Left lung (tissue), 10 donors: ENCODE data around the gene HOXA5. TPM values are rescaled to one million over a fixed set of nuclear protein-coding genes. Genes with fewer than 3 reads are reported as not detected.

ENCODE experiments used
- ATAC-seq: fragments of 200-7000 bp; cut with Tn5 transposase; one replicate; pipeline ENCODE4 v1.9.1; 2020; ENCODE audit warnings: moderate library complexity
- DNase-seq, 4 donors: peaks; one replicate each; pipeline ENCODE4 v3.0.0-alpha.2; 2013 to 2020
- H3K27ac ChIP-seq, 2 donors: fragments of 200-600 bp; sonication (generic) in 1 of 2; one replicate each; pipeline versions ENCODE4 v1.5.0 to v1.8.0; 2020 to 2021
- H3K27me3 ChIP-seq, 2 donors: fragments of 200-600 bp; sonication (generic) in 1 of 2; one replicate each; pipeline versions ENCODE4 v1.5.0 to v1.8.0; 2020 to 2021
- H3K36me3 ChIP-seq, 2 donors: fragments of 200-600 bp; sonication (generic) in 1 of 2; one replicate each; pipeline versions ENCODE4 v1.5.0 to v1.8.0; 2020 to 2021
- H3K4me1 ChIP-seq, 2 donors: fragments of 200-600 bp; one replicate each; pipeline ENCODE4 v1.8.0; 2021
- H3K4me3 ChIP-seq, 2 donors: fragments of 200-600 bp; sonication (generic) in 1 of 2; one replicate each; pipeline versions ENCODE4 v1.5.0 to v1.8.0; 2020 to 2021; ENCODE audit warnings: mild to moderate bottlenecking in 1 of 2
- H3K9me3 ChIP-seq, 2 donors: fragments of 200-600 bp; sonication (generic) in 1 of 2; one replicate each; pipeline versions ENCODE4 v1.5.0 to v1.8.0; 2020 to 2021
- intact Hi-C, 2 donors: fragments of 100-400 bp; cut with DNase I; formaldehyde crosslinking; loops; one replicate each; pipeline versions ENCODE4 v1.11.2 to v1.14.2; 2022
- polyA plus RNA-seq, 6 donors: library from polyadenylated mRNA; unstranded; fragments of 120-200 nt; gene quantifications; one replicate each; pipeline ENCODE4 v1.2.1, GENCODE V29; 2013; ENCODE audit not compliant: insufficient read length in 6 of 6
- total RNA-seq, 2 donors: library from RNA; stranded (reverse); fragmentation: NEBNext Ultra II Directional; extraction: Animal tissue kit (Norgen Biotek cat#: 25700); gene quantifications; one replicate each; pipeline ENCODE4 v1.2.1, GENCODE V29; 2021
- TF ChIP-seq, protein P1 (sequence below), 2 donors: fragments of 200-600 bp; sonication (generic) in 1 of 2; IDR thresholded peaks; one replicate each; pipeline versions ENCODE4 v1.5.0 to v1.8.0; 2021; ENCODE audit warnings: antibody characterized with exemption in 2 of 2
- donor health status: DM: no; HTN: yes; CAD: no.
- donor health status: DM: no; HTN: no; CAD: no.

The HOXA5 gene
- total and polyA plus RNA-seq, 8 donors, result 16.1 to 94.7 (median 86.1) TPM

DNA sequence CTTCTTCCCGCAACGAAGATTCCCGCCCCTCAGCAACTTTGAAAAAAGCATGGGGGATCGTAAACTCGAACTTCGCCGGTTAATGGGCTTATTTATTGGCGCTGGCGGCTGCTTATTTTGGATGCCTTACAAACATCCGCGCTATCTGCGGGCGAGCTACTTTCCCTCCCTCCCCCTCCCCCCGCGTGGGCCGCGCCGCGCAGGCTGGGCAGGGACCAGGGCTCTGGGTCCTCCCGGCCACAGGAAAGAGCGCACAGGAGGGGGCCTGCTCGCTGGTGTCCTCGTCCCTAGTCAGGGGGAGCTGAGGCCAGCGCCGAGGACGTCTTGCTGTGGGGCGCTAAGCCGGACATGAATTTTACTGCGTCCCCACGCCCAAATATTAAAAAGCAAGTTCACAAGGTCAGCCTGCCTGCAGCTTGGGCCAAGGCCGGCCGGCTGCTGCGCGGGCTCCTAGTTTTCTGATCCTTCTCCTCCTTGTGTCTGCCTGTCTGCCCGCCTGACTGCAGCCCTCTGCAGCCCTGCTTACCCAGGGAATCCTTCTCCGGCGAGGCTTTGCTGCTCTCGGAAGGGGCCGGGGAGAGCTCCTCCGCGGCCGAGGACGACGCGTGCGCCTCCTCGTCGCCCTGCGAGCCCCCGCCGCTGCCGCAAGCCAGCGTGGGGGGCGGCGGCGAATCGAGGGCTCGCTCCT lies 29.5 kb upstream of the HOXA5 start:
- H3K27me3 ChIP-seq, result peaks cover 100% of the 10 kb centered on the region in 2 donors

DNA sequence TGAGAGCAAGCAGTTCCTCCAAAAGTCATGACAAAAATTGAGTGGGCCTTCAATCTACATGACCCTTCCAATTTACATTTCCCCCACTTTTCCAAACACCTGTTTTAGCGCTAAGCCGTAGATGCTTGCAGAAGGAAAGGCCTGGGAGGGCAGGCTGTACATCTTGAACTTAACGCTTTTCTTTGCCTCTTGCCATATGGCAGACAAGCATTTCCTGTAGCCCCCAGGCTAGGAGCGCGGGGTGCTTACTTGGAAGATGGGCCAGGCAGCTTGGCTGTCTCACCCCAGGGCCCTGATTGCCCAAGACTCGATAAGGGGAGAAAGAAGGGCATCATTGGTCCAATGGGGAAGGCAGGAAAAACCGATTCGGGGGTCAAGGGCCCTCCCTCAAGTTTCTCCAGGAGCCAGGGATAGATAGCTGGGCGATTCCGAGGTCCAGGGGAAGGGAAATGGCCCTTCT lies 28.9 kb upstream of the HOXA5 start:
- no peak for ATAC-seq
- Histone ChIP-seq H3K27me3 (peaks cover 100% of the 10 kb centered on the region in 2 donors), H3K9me3 (no peaks in the 10 kb centered on the region), H3K36me3 (no peaks in the 10 kb centered on the region), H3K4me1 (peaks cover 0 to 48% of the 10 kb centered on the region in 2 donors), H3K4me3 (no peak overlapping the region), H3K27ac (no peak overlapping the region)
- intact Hi-C loops, result no loop called here
- TF ChIP-seq, protein P1, sequence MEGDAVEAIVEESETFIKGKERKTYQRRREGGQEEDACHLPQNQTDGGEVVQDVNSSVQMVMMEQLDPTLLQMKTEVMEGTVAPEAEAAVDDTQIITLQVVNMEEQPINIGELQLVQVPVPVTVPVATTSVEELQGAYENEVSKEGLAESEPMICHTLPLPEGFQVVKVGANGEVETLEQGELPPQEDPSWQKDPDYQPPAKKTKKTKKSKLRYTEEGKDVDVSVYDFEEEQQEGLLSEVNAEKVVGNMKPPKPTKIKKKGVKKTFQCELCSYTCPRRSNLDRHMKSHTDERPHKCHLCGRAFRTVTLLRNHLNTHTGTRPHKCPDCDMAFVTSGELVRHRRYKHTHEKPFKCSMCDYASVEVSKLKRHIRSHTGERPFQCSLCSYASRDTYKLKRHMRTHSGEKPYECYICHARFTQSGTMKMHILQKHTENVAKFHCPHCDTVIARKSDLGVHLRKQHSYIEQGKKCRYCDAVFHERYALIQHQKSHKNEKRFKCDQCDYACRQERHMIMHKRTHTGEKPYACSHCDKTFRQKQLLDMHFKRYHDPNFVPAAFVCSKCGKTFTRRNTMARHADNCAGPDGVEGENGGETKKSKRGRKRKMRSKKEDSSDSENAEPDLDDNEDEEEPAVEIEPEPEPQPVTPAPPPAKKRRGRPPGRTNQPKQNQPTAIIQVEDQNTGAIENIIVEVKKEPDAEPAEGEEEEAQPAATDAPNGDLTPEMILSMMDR (IDR thresholded peaks at IDR 0.05), result no peak
- DNase-seq, result peak in 1 of 4 donors; percentile 17

More for the DNA sequence above, 29.5 kb upstream of the HOXA5 start:
- Histone ChIP-seq H3K9me3 (no peaks in the 10 kb centered on the region), H3K27ac (no peak overlapping the region), H3K4me3 (peak overlapping the region; percentile 12 to 47), H3K36me3 (no peaks in the 10 kb centered on the region), H3K4me1 (peaks cover 0 to 48% of the 10 kb centered on the region in 2 donors)
- TF ChIP-seq, protein P1 (IDR thresholded peaks at IDR 0.05), result no peak
- peak in 1 of 4 donors; percentile 34 for DNase-seq
- peak; percentile 20 for ATAC-seq
- intact Hi-C loops, result no loop called here

DNA sequence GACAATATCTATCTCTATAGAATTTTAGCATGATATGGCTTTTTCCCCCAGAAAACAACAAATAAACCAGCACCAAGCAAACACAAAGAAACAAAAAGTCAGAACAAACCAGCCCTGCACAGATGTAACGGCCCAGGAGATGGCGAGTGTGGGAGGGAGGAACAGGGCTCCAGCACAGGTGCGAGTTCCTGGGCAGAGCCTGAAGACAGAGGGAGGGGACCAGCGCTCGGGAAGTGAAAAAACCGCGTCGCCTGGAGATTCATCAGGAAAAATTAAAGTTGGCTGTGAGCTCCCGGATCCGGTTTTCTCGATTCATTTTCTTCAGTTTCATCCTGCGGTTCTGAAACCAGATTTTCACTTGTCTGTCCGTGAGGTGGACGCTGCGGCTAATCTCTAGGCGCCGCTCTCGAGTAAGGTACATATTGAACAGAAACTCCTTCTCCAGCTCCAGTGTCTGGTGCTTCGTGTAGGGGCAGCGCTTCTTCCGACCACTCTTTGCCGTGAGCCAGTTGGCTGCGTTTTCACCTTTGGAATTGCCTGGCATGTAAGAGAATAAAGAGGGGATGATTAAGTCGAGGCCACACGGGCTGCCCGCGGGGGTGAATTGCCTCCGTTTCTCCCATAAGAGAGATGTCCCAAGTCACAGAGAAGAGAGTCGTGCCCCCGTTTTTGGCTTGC lies 28.3 kb upstream of the HOXA5 start:
- no peak for ATAC-seq
- H3K27ac ChIP-seq, result no peak overlapping the region
- peaks cover 0 to 53% of the 10 kb centered on the region in 2 donors for H3K4me1 ChIP-seq

DNA sequence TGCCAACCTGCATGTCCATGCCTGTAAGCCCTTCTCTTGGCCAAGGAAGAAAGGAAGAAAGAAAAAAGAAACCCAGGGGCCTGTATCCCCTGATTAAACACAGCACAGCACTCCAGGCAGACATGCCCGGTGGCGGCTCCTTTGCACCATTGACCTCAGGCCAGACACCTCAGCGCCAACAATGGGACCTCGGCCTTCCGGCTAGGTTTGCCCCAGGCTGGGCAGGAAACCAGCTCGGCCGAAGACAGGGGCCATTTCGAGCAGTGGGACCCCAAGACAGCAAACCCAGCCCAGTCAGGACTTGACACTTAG lies 27.8 kb upstream of the HOXA5 start:
- DNase-seq (peak in 1 of 4 donors; percentile 15), ATAC-seq (no peak)
- intact Hi-C loops, result no loop called here
- Histone ChIP-seq H3K4me1 (peaks cover 0 to 58% of the 10 kb centered on the region in 2 donors), H3K4me3 (no peak overlapping the region), H3K9me3 (no peaks in the 10 kb centered on the region), H3K27me3 (peaks cover 100% of the 10 kb centered on the region in 2 donors), H3K36me3 (no peaks in the 10 kb centered on the region), H3K27ac (no peak overlapping the region)
- TF ChIP-seq, protein P1 (IDR thresholded peaks at IDR 0.05), result no peak

More for the DNA sequence above, 28.3 kb upstream of the HOXA5 start:
- no peaks in the 10 kb centered on the region for H3K36me3 ChIP-seq
- H3K9me3 ChIP-seq, result no peaks in the 10 kb centered on the region
- TF ChIP-seq, protein P1 (IDR thresholded peaks at IDR 0.05), result no peak
- intact Hi-C loops, result no loop called here
- peak in 1 of 4 donors; percentile 26 for DNase-seq
- H3K27me3 ChIP-seq, result peaks cover 100% of the 10 kb centered on the region in 2 donors
- H3K4me3 ChIP-seq, result no peak overlapping the region
